Activated T-helper 2 cell treated with anti-CD3 and anti-CD28 coated beads, Interferon-gamma antibody, Interleukin-2, Interleukin-4, amounts not matched to agents 10 μg/mL and 5 μg/mL and 100 μg/mL, durations not matched to agents 14 hours and 24 hours and 36 hours (primary cell): ENCODE results near the gene FAM72A. TPM values are rescaled to one million over a fixed set of nuclear protein-coding genes. Genes with fewer than 3 reads are reported as not detected.
"Not testable (repeated sequence)": the region's sequence is repeated elsewhere in the genome, so short reads cannot be mapped to it uniquely, and the experiment has no call there.

Source experiments
- DNase-seq: peaks from one replicate; pipeline ENCODE4 v3.0.0; 2021; ENCODE audit warnings: low spot score
- H3K27ac Mint-ChIP-seq: one replicate; pipeline ENCODE4 v1.8.0; 2021; ENCODE audit warnings: mixed read lengths
- H3K27me3 Mint-ChIP-seq: one replicate; pipeline ENCODE4 v1.8.0; 2021; ENCODE audit warnings: low read depth, mixed read lengths
- H3K36me3 Mint-ChIP-seq: one replicate; pipeline ENCODE4 v1.8.0; 2021; ENCODE audit warnings: low read depth, mixed read lengths
- H3K4me1 Mint-ChIP-seq: one replicate; pipeline ENCODE4 v1.8.0; 2021; ENCODE audit warnings: low read depth, mixed read lengths
- H3K4me3 Mint-ChIP-seq: one replicate; pipeline ENCODE4 v1.8.0; 2021; ENCODE audit warnings: low read depth, mild to moderate bottlenecking, moderate library complexity, mixed read lengths
- H3K9me3 Mint-ChIP-seq: one replicate; pipeline ENCODE4 v1.8.0; 2021; ENCODE audit warnings: mixed read lengths
- intact Hi-C: fragments of 100-400 bp; cut with micrococcal nuclease; formaldehyde crosslinking; loops from one replicate; pipeline ENCODE4 v1.15.1; 2023
- total RNA-seq: library from RNA; stranded (reverse); gene quantifications from 2 replicates; pipeline ENCODE4 v1.2.3, GENCODE V29; 2022

FAM72A gene
- total RNA-seq, 1 donor from 2014 or later: 29.5 TPM

- H3K36me3 Mint-ChIP-seq, intact Hi-C loops, H3K27me3 Mint-ChIP-seq, H3K27ac Mint-ChIP-seq, H3K4me1 Mint-ChIP-seq, H3K4me3 Mint-ChIP-seq, H3K9me3 Mint-ChIP-seq, DNase-seq: not testable (repeated sequence)
Observed at GRCh38 chr1:206174182-206174868, 28.3 kb downstream of the FAM72A start.

DNA sequence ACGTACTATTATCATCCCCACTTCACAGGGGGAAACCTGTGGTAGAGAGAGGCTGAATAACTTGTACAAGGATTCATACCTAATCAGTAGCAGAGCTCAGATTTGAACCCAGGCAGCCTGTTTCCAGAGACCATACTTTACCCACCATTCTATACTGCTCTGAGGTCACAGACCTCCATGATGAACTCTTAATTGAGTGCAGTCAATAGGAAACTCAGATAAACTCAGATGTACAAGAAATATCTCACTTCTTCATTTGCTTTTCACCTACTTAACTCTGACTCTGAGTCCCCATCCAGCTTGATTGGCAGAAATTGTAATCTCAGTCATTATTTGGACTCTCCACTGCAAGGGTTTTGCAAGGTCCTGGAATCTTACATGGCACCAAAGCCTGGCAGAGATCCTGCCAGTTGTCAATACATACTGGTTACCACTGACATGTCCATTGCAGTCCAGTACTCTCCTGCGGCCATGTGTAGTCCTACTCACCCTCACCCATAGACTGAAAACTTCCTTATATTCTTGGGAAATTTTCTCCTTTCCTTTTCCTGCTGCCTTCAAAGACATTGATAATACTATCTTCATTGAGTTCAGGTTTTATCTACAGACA is 29.4 kb downstream of the FAM72A start:
- H3K4me1 Mint-ChIP-seq, H3K4me3 Mint-ChIP-seq, DNase-seq, H3K27ac Mint-ChIP-seq, H3K27me3 Mint-ChIP-seq, intact Hi-C loops, H3K36me3 Mint-ChIP-seq, H3K9me3 Mint-ChIP-seq: not testable (repeated sequence)

- intact Hi-C loops, H3K4me3 Mint-ChIP-seq, H3K27ac Mint-ChIP-seq, H3K36me3 Mint-ChIP-seq, DNase-seq, H3K27me3 Mint-ChIP-seq, H3K9me3 Mint-ChIP-seq, H3K4me1 Mint-ChIP-seq: not testable (repeated sequence)
Observed at GRCh38 chr1:206169794-206170193, 32.8 kb downstream of the FAM72A start.

DNA sequence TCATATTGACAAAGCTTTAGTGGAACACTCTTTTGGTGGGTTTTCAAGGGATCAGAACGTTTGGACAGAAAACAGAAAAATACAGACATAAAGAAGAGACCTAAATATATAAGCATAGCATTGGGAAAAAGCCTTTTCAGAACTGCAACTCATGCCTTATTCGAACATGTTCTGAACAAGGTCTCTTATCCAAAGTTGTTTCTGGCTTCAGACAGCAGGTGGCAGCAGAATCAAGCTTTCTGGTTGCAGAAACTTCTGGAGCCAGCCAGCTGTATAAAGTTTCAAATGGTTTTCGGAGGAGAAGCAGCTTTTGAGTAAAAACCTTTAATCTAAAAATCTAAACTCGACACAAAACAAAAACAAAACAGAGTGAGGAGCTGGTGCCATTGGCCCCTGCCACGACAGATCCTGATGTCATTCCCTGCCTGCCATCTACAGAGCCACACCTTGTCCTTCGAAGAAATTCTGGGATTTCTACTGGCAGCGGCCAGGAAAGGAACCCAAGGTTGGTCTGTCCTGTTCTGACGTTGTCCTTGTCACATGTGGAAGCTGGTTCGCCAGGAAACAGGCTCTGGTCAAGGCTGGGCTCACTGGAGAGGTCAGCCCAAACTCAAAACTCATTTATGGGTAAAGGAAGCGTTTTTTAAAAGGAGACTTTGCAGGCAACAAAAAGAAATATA is 35.1 kb downstream of the FAM72A start:
- H3K4me3 Mint-ChIP-seq, H3K9me3 Mint-ChIP-seq, H3K36me3 Mint-ChIP-seq, intact Hi-C loops, H3K4me1 Mint-ChIP-seq, H3K27ac Mint-ChIP-seq, DNase-seq, H3K27me3 Mint-ChIP-seq: not testable (repeated sequence)

- Mint-ChIP-seq H3K4me1 (peaks cover 5% of the 10 kb centered on the region), H3K27me3 (peaks cover 28% of the 10 kb centered on the region), H3K9me3 (no peaks in the 10 kb centered on the region), H3K27ac (no peak overlapping the region), H3K36me3 (no peaks in the 10 kb centered on the region), H3K4me3 (no peak overlapping the region)
- DNase-seq: no peak
- intact Hi-C loops: no loop called here
Observed at GRCh38 chr1:206145771-206146290, 56.8 kb downstream of the FAM72A start.

DNA sequence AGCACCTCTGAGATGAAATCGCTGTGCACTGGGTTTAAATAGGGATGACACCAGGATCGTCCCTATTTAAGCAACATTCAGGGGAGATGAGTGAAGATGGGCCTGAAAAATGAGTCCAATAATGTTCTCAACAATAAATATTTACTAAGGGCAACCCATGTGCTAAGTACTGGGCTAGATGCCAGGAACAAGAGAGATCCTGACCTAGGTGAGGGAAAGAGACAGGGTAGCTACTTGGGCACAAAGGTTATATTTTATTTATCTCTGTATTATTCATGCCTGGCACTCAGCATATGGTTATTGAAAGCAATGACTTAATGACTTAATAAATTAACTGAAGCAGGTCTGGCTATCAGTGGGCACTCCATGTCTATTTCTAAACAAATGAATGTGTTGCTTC is 58.0 kb downstream of the FAM72A start:
- H3K9me3 Mint-ChIP-seq: no peaks in the 10 kb centered on the region
- no peak for DNase-seq
- no peak overlapping the region for H3K27ac Mint-ChIP-seq
- H3K4me1 Mint-ChIP-seq: peaks cover 5% of the 10 kb centered on the region
- H3K4me3 Mint-ChIP-seq: no peak overlapping the region
- intact Hi-C loops: no loop called here
- peaks cover 39% of the 10 kb centered on the region for H3K27me3 Mint-ChIP-seq
- H3K36me3 Mint-ChIP-seq: no peaks in the 10 kb centered on the region

- DNase-seq: no peak
- Mint-ChIP-seq H3K4me3 (no peak overlapping the region), H3K27me3 (peaks cover 46% of the 10 kb centered on the region), H3K27ac (no peak overlapping the region), H3K36me3 (no peaks in the 10 kb centered on the region), H3K9me3 (no peaks in the 10 kb centered on the region), H3K4me1 (peaks cover 5% of the 10 kb centered on the region)
- intact Hi-C loops: no loop called here
Observed at GRCh38 chr1:206143537-206144172, 59.0 kb downstream of the FAM72A start.

GRCh38 chr1:206142770-206143169 is 59.9 kb downstream of the FAM72A start:
- DNase-seq: no peak
- intact Hi-C loops: no loop called here
- no peaks in the 10 kb centered on the region for H3K36me3 Mint-ChIP-seq
- H3K27me3 Mint-ChIP-seq: peaks cover 48% of the 10 kb centered on the region
- no peak overlapping the region for H3K4me3 Mint-ChIP-seq
- H3K9me3 Mint-ChIP-seq: no peaks in the 10 kb centered on the region
- H3K4me1 Mint-ChIP-seq: peaks cover 5% of the 10 kb centered on the region
- H3K27ac Mint-ChIP-seq: no peak overlapping the region

GRCh38 chr1:206142011-206142410 is 60.6 kb downstream of the FAM72A start:
- H3K9me3 Mint-ChIP-seq: no peaks in the 10 kb centered on the region
- intact Hi-C loops: no loop called here
- H3K27me3 Mint-ChIP-seq: peaks cover 50% of the 10 kb centered on the region
- H3K4me1 Mint-ChIP-seq: peaks cover 5% of the 10 kb centered on the region
- no peak overlapping the region for H3K27ac Mint-ChIP-seq
- DNase-seq: no peak
- H3K4me3 Mint-ChIP-seq: no peak overlapping the region
- H3K36me3 Mint-ChIP-seq: no peaks in the 10 kb centered on the region

- intact Hi-C loops: no loop called here
- no peaks in the 10 kb centered on the region for H3K4me1 Mint-ChIP-seq
- H3K4me3 Mint-ChIP-seq: no peak overlapping the region
- no peak for DNase-seq
- H3K27me3 Mint-ChIP-seq: peaks cover 31% of the 10 kb centered on the region
- H3K27ac Mint-ChIP-seq: no peak overlapping the region
- no peaks in the 10 kb centered on the region for H3K36me3 Mint-ChIP-seq
- no peaks in the 10 kb centered on the region for H3K9me3 Mint-ChIP-seq
Observed at GRCh38 chr1:206136241-206136640, 66.4 kb downstream of the FAM72A start.
